NK-92 (cell line): Measurements from ENCODE around the gene METTL16.
"Not testable (repeated sequence)": the region's sequence is repeated elsewhere in the genome, so short reads cannot be mapped to it uniquely, and the experiment has no call there.

Experiments used
- DNase-seq: peaks from one replicate; lab custom pipeline; 2025; ENCODE audit not compliant: unreplicated experiment; lab: John Stamatoyannopoulos, UW

The METTL16 gene

GRCh38 chr17:2452216-2452750, 59.4 kb downstream of the METTL16 start:
- DNase-seq = no peak

GRCh38 chr17:2450016-2450650, 61.6 kb downstream of the METTL16 start:
- DNase-seq = no peak

- DNase-seq = no peak
Measured at GRCh38 chr17:2449486-2449885, 62.2 kb downstream of the METTL16 start.

- DNase-seq = not testable (repeated sequence)
Measured at GRCh38 chr17:2447479-2447878, 64.2 kb downstream of the METTL16 start.

GRCh38 chr17:2445638-2446037, 66.0 kb downstream of the METTL16 start:
- DNase-seq = no peak

- no peak for DNase-seq
Measured at GRCh38 chr17:2444382-2444781, 67.3 kb downstream of the METTL16 start.

- DNase-seq = no peak
Measured at GRCh38 chr17:2442166-2442565, 69.5 kb downstream of the METTL16 start.

- DNase-seq = no peak
Measured at GRCh38 chr17:2440930-2441329, 70.8 kb downstream of the METTL16 start.

GRCh38 chr17:2439997-2440396, 71.7 kb downstream of the METTL16 start:
- not testable (repeated sequence) for DNase-seq

GRCh38 chr17:2438823-2439222, 72.9 kb downstream of the METTL16 start:
- no peak for DNase-seq

- DNase-seq = no peak
Measured at GRCh38 chr17:2436316-2436905, 75.3 kb downstream of the METTL16 start.

- no peak for DNase-seq
Measured at GRCh38 chr17:2435862-2436261, 75.8 kb downstream of the METTL16 start.

GRCh38 chr17:2435181-2435741, 76.4 kb downstream of the METTL16 start:
- DNase-seq = no peak

GRCh38 chr17:2433696-2434095, 78.0 kb downstream of the METTL16 start:
- DNase-seq = no peak

GRCh38 chr17:2427910-2428309, 83.8 kb downstream of the METTL16 start:
- no peak for DNase-seq

- DNase-seq = no peak
Measured at GRCh38 chr17:2427215-2427614, 84.5 kb downstream of the METTL16 start.

- DNase-seq = no peak
Measured at GRCh38 chr17:2423271-2423670, 88.4 kb downstream of the METTL16 start.

GRCh38 chr17:2421315-2422147, 90.2 kb downstream of the METTL16 start:
- no peak for DNase-seq

GRCh38 chr17:2420176-2420575, 91.5 kb downstream of the METTL16 start:
- no peak for DNase-seq

GRCh38 chr17:2419486-2419885, 92.2 kb downstream of the METTL16 start:
- DNase-seq = no peak

- DNase-seq = no peak
Measured at GRCh38 chr17:2418572-2418971, 93.1 kb downstream of the METTL16 start.
